Heart left ventricle (tissue), 16 donors: Measurements from ENCODE around the gene CFAP46. TPM values are rescaled to one million over a fixed set of nuclear protein-coding genes. Genes with fewer than 3 reads are reported as not detected.

ENCODE experiments used
- ATAC-seq, 4 donors: fragments of 200-7000 bp; cut with Tn5 transposase; one replicate each; pipeline ENCODE4 v1.9.1; 2020 to 2022; ENCODE audit warnings: moderate library complexity in 4 of 4, mild to moderate bottlenecking in 3 of 4, moderate number of reproducible peaks in 1 of 4
- DNase-seq, 5 donors: peaks; one replicate each; pipeline ENCODE4 v3.0.0-alpha.2; 2020
- H3K27ac ChIP-seq, 12 donors: fragments of 200-600 bp; sonication (generic) in 4 of 12; one replicate each; pipeline versions ENCODE4 v1.5.0 to v1.8.0; 2016 to 2022; ENCODE audit warnings: mild to moderate bottlenecking in 2 of 12
- H3K27me3 ChIP-seq, 9 donors: fragments of 200-600 bp; sonication (generic) in 2 of 9; one replicate each; pipeline versions ENCODE4 v1.5.1 to v1.8.0; 2016 to 2022; ENCODE audit warnings: mild to moderate bottlenecking in 3 of 9
- H3K36me3 ChIP-seq, 9 donors: fragments of 200-600 bp; sonication (generic) in 2 of 9; one replicate each; pipeline versions ENCODE4 v1.5.0 to v1.8.0; 2018 to 2022; ENCODE audit warnings: mild to moderate bottlenecking in 2 of 9
- H3K4me1 ChIP-seq, 12 donors: fragments of 200-600 bp; sonication (generic) in 4 of 12; one replicate each; pipeline versions ENCODE4 v1.5.0 to v1.8.0; 2016 to 2022; ENCODE audit warnings: mild to moderate bottlenecking in 3 of 12
- H3K4me3 ChIP-seq, 12 donors: fragments of 200-600 bp; sonication (generic) in 4 of 12; one replicate each; pipeline versions ENCODE4 v1.5.0 to v1.8.0; 2017 to 2022; ENCODE audit warnings: mild to moderate bottlenecking in 9 of 12, moderate library complexity in 4 of 12
- H3K9me3 ChIP-seq, 12 donors: fragments of 200-600 bp; sonication (generic) in 4 of 12; one replicate each; pipeline versions ENCODE4 v1.5.0 to v1.8.0; 2016 to 2022; ENCODE audit warnings: mild to moderate bottlenecking in 1 of 12
- POLR2A ChIP-seq, 2 donors: fragments of 450-650 bp; IDR thresholded peaks; one replicate each; pipeline ENCODE4 v1.6.1; 2017; ENCODE audit warnings: antibody characterized with exemption in 2 of 2, mild to moderate bottlenecking in 2 of 2, moderate library complexity in 2 of 2
- WGBS, 4 donors: extraction: QIAGEN DNeasy Blood & Tissue Kit in 2 of 4; methylation state at CpG; one replicate each; pipeline versions ENCODE4 v1.1.5 to v1.1.7; 2013 to 2018; 5-methylcytosine and 5-hydroxymethylcytosine counted together
- intact Hi-C, 10 donors: fragments of 100-400 bp; cut with DNase I; formaldehyde crosslinking; loops; one replicate each; pipeline versions ENCODE4 v1.11.1 to v1.14.2; 2022
- polyA plus RNA-seq, 2 donors: library from polyadenylated mRNA; stranded (reverse); fragments of 200-250 nt; gene quantifications; one replicate each; pipeline ENCODE4 v1.2.3, GENCODE V29; 2013
- total RNA-seq, 9 donors: library from RNA; depleted of rRNA in 2 of 9; stranded (reverse); fragments of >200 nt in 2 of 9; fragmentation: NEBNext Ultra II Directional in 3 of 9; extraction: Animal tissue kit (Norgen Biotek cat#: 25700) in 3 of 9; gene quantifications; one replicate each; pipeline versions ENCODE4 v1.1.0 to v1.2.4, GENCODE V29; 2016 to 2023
- TF ChIP-seq, protein P1 (sequence below), 12 donors: fragments of 200-600 bp; sonication (generic) in 4 of 12; IDR thresholded peaks; one replicate each; pipeline versions ENCODE4 v1.5.0 to v1.8.0; 2018 to 2022; ENCODE audit warnings: antibody characterized with exemption in 12 of 12, mild to moderate bottlenecking in 5 of 12
- donor health status: ischemic (EF 13 %, LVEDD 7.1; RV severe dilation, severe dysfunction).
- donor health status: healthy with polysubstance abuse.
- donor health status: DM: no; HTN: yes; CAD: no.
- donor health status: DM: no; HTN: no; CAD: no.
- donor health status: ischemic (EF 25% LVEDD 6.9; RV normal size, moderate dysfunction).
- donor health status: ischemic (EF 25% LVEDD 5.7; RV mildly dilated, moderate dysfunction).
- donor health status: healthy.
- donor health status: DM: yes; HTN: yes; CAD: no.
- donor health status: ischemic (EF 35%, LVEDD 5.7; RV mildly dilated, moderate dysfunction).
- donor health status: nonischemic (EF 11% LVEDD 7.7; RV severe dilation, severe dysfunction).
- donor health status: DM: yes; HTN: yes; CAD: no.
- donor health status: PGD.
- donor health status: ischemic (EF 29% LVEDD 5.4; RV normal size, mild dysfunction).
- donor health status: nonischemic (EF 23%, LVEDD 6.1; RV moderate dilation, normal function).

Gene CFAP46
- total and polyA plus RNA-seq, 11 donors: 0.61 to 1.8 (median 0.95) TPM

GRCh38 chr10:132918617-132919373, 23.6 kb downstream of the CFAP46 start:
- 75 to 82% (median 80%) methylated on average over 30 to 34 of the region's 34 CpGs for WGBS, 4 donors
- ATAC-seq: no peak
- TF ChIP-seq, protein P1, sequence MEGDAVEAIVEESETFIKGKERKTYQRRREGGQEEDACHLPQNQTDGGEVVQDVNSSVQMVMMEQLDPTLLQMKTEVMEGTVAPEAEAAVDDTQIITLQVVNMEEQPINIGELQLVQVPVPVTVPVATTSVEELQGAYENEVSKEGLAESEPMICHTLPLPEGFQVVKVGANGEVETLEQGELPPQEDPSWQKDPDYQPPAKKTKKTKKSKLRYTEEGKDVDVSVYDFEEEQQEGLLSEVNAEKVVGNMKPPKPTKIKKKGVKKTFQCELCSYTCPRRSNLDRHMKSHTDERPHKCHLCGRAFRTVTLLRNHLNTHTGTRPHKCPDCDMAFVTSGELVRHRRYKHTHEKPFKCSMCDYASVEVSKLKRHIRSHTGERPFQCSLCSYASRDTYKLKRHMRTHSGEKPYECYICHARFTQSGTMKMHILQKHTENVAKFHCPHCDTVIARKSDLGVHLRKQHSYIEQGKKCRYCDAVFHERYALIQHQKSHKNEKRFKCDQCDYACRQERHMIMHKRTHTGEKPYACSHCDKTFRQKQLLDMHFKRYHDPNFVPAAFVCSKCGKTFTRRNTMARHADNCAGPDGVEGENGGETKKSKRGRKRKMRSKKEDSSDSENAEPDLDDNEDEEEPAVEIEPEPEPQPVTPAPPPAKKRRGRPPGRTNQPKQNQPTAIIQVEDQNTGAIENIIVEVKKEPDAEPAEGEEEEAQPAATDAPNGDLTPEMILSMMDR (IDR thresholded peaks at IDR 0.05): no peak
- no peak for TF ChIP-seq POLR2A (IDR thresholded peaks at IDR 0.05)
- no peaks in the 10 kb centered on the region for H3K9me3 ChIP-seq
- intact Hi-C loops: no loop called here
- no peak overlapping the region for H3K27ac ChIP-seq
- no peaks in the 10 kb centered on the region for H3K4me1 ChIP-seq
- peaks cover 0 to 7% (median 0%) of the 10 kb centered on the region in 9 donors for H3K27me3 ChIP-seq
- H3K4me3 ChIP-seq: no peak overlapping the region
- no peaks in the 10 kb centered on the region for H3K36me3 ChIP-seq
- DNase-seq: peak in 2 of 5 donors; percentile 11 to 39

DNA sequence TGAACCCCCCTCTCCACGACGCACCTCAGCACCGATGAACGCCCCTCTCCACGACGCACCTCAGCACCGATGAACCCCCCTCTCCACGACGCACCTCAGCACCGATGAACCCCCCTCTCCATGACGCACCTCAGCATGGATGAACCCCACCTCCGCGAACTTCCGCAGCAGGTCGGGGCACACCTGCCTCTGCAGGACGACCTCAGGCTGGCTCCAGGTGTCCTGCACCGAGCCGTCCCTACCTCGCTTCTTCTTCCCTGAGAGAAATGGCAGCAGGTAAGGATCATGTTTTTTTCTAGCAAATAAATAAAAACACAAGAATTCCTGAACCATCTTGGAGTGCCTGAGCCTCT, 24.1 kb downstream of the CFAP46 start:
- ATAC-seq (no peak), DNase-seq (peak in 1 of 5 donors; percentile 5)
- no peaks in the 10 kb centered on the region for H3K4me1 ChIP-seq
- no peaks in the 10 kb centered on the region for H3K9me3 ChIP-seq
- TF ChIP-seq POLR2A (IDR thresholded peaks at IDR 0.05): no peak
- TF ChIP-seq, protein P1 (IDR thresholded peaks at IDR 0.05): no peak
- no peak overlapping the region for H3K27ac ChIP-seq
- 91 to 95% (median 94%) methylated on average over 11 to 19 of the region's 19 CpGs for WGBS, 4 donors
- no peaks in the 10 kb centered on the region for H3K36me3 ChIP-seq
- no peak overlapping the region for H3K4me3 ChIP-seq
- peaks cover 0 to 7% (median 0%) of the 10 kb centered on the region in 9 donors for H3K27me3 ChIP-seq
- intact Hi-C loops: no loop called here

DNA sequence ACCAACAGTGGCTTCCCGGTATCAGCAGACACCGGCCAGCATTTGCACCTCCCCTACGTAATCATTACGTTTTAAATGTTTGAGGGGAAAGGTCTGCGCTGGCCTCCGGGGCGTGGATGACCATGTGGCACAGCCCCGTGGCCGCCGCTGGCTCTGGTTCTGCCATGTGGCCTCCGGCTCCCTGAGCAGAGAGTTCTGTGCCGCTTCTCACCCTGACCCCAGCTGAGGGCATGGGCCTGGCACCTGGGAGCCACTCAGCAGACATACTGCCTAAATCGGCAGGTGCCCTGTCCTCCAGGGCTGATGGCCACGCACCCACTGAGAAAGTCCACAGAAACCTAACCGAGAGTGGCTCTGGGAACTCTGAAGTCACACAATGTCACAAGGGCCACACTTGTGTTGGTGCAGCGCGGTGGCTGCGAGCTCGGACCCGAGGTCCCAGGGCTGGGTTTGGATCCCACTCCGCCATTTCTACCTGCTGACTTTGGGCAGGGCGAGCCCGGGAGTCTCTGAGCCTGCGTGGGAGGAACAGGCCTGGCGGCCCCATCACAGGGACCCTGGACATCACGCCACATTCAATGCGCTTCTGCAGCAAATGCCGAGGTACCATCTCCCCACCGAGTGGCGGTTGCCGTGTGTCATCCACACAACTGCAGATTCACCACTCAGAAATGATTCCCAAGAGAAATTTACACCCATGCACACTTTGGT, 25.3 kb downstream of the CFAP46 start:
- Histone ChIP-seq H3K27me3 (peaks cover 0 to 5% (median 0%) of the 10 kb centered on the region in 9 donors), H3K27ac (no peak overlapping the region), H3K36me3 (no peaks in the 10 kb centered on the region), H3K4me1 (no peaks in the 10 kb centered on the region), H3K4me3 (no peak overlapping the region), H3K9me3 (no peaks in the 10 kb centered on the region)
- ATAC-seq (no peak), DNase-seq (peak in 2 of 5 donors; percentile 19 to 60)
- TF ChIP-seq POLR2A (IDR thresholded peaks at IDR 0.05): no peak
- TF ChIP-seq, protein P1 (IDR thresholded peaks at IDR 0.05): no peak
- 87 to 91% (median 89%) methylated on average over 21 to 31 of the region's 31 CpGs for WGBS, 4 donors
- intact Hi-C loops: no loop called here

DNA sequence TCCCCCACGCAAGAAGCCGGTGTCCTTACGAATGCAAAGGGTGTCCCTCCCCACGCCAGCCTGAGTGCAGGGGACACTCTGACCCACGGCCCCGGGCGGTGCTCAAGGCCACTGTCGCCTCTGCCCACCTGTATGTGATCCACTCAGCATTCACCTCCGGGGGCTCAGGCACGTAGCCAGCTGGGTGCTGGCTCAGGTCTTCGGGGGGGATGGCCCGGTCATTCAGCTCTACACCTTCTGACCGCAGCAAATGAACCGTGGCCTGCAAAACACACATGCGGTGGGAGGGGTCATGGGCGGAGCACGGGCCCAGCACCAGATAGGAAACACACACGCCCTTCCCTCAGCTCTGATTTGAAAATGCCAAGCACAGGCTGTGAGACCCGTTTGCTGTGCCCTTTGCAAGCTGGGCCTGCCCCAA, 25.9 kb downstream of the CFAP46 start:
- 77 to 87% (median 85%) methylated on average over 15 to 19 of the region's 19 CpGs for WGBS, 4 donors
- no peaks in the 10 kb centered on the region for H3K4me1 ChIP-seq
- TF ChIP-seq POLR2A (IDR thresholded peaks at IDR 0.05): no peak
- TF ChIP-seq, protein P1 (IDR thresholded peaks at IDR 0.05): no peak
- no peak overlapping the region for H3K4me3 ChIP-seq
- no peaks in the 10 kb centered on the region for H3K36me3 ChIP-seq
- H3K9me3 ChIP-seq: no peaks in the 10 kb centered on the region
- peaks cover 0 to 4% (median 0%) of the 10 kb centered on the region in 9 donors for H3K27me3 ChIP-seq
- ATAC-seq (no peak), DNase-seq (peak in 2 of 5 donors; percentile 18 to 46)
- H3K27ac ChIP-seq: no peak overlapping the region
- intact Hi-C loops: no loop called here
